ENCODE results near the gene EXOC5.

The EXOC5 gene

GRCh38 chr14:57161583-57162234 is 107.0 kb downstream of the EXOC5 start:
- DNase-seq (ENCODE audit: low read depth): no peak

- DNase-seq (ENCODE audit: low read depth): no peak
These were observed 108.4 kb downstream of the EXOC5 start for GRCh38 chr14:57160333-57160732.

GRCh38 chr14:57153286-57153685 is 115.4 kb downstream of the EXOC5 start:
- no peak for DNase-seq (ENCODE audit: low read depth)
